NCI-H1417 treated with DMSO at 0.1 percent for 48 hours (cell line): ENCODE measurements around the gene SORCS2.

ENCODE experiments used
- DNase-seq: peaks from one replicate; lab custom pipeline; 2025; lab: John Stamatoyannopoulos, UW

The SORCS2 gene

DNA sequence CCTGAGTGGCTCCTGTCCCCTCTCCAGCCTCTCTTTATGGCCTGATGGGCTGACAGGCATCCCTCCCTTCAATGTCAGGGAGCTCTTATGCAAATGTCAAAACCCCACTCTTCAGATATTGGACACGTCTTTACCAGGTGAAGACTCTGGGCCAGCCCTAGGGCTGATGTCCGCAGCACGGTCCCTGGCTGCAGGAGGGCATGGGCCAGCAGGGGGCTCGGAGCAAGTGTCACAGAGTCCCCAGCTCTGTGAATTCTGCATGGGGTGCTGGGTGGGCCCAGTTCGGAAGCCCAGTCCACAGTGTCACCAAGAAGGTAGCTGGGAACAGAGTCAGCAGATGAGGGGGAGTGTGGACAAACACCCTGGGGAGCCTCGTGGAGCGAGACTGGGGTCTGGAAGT is 282.0 kb downstream of the SORCS2 start:
- no peak for DNase-seq

GRCh38 chr4:7475207-7475606 is 282.9 kb downstream of the SORCS2 start:
- DNase-seq: no peak

DNA sequence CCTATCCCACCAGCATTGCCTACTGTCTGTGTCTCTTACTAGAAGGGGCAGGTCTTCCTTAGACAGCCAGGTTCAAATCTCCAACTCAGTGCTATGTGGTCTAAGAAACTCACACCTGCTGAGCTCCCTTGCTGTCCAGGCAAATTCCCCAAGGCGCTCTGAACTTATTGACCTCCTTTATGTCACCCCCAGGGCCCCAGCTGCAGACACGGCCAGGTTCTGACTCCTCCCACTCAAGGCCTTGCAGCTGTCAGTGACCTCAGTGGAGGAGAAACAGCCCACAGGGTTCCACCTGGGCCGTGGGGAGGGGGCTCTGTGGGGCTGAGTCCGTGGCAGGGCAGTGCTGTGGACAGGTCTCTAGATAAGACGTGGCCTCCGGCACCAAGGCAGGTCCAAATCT is 284.5 kb downstream of the SORCS2 start:
- no peak for DNase-seq

- no peak for DNase-seq
These were observed 285.4 kb downstream of the SORCS2 start for GRCh38 chr4:7477695-7478094.

GRCh38 chr4:7478665-7479064 is 286.3 kb downstream of the SORCS2 start:
- DNase-seq: no peak

DNA sequence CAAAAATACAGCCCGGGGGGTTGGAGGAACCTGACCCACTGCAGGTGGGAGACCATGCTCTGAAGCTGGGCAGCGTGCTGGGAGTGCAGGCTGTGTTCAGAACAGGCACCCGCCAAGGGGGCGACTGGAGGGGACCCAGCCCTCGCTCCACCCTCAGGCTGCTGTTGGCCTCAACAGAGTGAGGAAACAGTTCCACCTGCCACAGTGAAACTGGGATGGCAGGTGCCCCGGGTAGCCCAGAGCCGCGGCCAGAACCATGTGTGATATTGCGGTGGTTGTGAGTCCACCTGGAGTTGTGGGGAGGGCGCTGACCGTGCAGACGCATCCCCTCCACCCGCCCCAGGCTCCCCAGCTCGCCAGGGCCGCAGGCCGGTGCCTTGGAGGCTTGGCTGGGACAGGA is 288.1 kb downstream of the SORCS2 start:
- no peak for DNase-seq

DNA sequence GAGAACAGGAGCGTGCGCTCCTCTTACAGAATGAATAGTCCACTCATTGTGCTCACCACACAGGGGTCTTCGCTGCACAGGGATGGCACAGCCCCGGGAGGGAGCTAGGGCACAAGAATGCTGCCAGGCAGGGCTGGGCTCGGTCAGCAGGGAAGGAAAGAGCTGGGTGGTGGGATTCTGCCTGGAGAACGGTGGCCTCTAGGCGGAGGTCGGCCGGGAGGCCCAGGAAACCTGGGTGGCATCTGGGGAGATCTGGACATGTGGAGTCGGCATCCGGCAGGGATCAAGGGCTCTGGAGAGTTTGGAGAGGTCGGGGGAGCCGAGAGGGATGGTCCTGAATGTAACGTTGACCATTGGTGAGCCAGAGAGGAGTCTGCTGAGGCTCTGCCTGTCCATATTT is 288.9 kb downstream of the SORCS2 start:
- DNase-seq: no peak

DNA sequence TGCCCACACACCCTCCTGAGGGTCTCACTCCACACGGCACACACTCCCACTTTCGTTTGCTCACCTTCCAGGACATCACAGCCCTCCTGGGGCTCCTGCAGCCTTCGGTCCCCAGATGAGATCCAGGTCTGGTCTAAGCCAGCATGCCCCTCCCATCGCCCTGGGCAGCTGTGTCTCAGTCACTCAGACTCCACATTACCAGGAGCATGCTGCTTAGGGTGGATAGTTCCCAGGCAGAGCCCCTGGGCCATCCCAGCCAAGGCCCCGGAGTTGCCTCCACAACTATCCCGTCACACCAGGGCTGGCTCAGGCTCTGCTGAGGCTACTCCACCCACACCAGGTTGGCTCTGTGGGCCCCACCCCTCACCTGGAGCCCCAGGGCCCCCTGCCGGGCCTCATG is 292.8 kb downstream of the SORCS2 start:
- no peak for DNase-seq

- DNase-seq: no peak
These were observed 293.8 kb downstream of the SORCS2 start for GRCh38 chr4:7486101-7486500.

GRCh38 chr4:7487502-7487901 is 295.2 kb downstream of the SORCS2 start:
- DNase-seq: peak; percentile 9

DNA sequence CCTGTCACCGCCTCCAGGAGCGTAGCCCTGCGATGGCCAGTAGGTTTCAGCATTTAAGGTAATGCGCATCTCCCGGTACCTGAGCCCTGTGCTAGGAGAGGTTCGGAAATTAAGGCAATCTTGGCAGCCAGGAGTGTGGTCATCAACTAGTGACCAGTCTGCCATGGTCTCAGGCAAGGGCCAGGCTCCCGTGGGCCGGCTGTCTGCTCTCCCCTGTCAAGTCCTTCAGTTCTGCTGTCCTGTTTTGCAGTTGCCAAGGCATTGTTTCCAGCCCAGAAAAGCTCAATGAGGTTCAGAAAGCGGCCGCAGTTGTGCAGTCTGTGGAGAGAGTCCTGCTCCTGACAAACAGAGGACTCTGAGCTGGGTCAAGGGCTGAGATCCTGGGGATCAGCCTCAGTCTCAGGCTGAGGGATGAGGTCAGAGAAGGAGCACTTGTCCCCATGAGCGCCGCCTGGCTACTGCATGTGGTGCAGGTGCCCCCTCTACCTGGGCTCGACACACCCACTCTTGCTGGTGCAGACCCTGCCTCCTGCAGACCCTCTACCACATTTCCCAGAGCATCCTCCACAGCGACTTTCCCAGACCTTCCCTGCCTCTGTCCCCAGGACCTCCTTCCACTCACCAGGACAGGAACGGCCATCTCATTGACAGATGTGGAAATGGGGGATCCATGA is 295.8 kb downstream of the SORCS2 start:
- no peak for DNase-seq

- DNase-seq: no peak
These were observed 299.6 kb downstream of the SORCS2 start for GRCh38 chr4:7491915-7492314.

DNA sequence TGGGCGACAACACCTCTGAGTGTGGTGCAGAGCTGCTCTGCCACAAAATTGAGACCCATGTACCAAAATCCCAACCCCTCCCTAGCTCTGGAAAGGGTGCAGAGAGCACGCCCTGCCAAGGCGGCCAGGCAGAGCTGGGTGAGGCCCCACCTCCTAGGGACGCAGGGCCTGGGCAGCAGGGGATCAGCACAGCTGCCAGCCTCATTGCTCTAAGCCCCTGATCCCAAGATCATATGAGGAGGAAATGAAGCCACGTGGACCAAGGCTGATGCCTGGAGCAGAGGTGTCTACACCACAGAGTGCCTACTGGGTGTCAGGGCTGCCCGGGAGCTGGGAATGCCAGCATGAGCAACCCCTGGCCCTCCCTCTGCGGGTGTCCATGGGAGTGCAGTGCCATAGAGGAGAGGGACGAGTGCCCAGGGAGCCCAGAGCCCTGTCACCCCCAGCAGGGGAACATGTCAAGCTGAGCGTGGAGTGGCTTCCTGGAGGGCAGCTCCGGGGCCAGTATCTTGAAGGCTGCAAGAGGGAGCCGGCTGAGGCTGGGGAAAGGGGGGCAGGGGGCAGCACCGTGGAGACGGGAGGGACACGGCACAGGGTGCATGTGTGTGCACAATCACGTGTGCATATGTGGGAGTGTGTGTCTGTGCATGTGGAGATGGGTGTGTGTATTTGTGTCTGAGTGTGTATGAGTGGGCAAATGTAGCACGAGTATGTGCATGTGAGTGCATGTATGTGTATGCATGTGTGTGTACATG is 306.3 kb downstream of the SORCS2 start:
- DNase-seq: no peak

DNA sequence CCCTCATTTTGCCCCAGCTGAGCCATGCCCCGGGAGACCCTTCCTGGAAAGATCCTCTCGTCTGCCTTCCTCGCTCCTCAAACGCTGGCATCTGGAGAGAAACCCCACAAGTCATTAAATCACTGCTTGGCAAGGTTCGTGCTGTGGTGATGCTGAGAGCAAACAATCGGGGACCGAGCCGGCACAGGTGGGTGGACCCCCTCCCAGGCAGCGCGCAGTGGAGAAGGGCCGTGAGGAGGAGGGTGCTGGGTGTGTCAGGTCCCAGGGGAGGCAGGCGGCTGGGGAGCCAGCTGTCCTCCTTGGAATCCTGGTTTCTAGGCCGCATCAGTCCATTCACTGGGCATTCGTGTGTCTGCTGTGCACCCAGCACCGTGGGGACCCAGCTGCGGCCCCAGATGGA is 307.3 kb downstream of the SORCS2 start:
- peak; percentile 34 for DNase-seq

- DNase-seq: no peak
These were observed 308.1 kb downstream of the SORCS2 start for GRCh38 chr4:7500404-7500803.

DNA sequence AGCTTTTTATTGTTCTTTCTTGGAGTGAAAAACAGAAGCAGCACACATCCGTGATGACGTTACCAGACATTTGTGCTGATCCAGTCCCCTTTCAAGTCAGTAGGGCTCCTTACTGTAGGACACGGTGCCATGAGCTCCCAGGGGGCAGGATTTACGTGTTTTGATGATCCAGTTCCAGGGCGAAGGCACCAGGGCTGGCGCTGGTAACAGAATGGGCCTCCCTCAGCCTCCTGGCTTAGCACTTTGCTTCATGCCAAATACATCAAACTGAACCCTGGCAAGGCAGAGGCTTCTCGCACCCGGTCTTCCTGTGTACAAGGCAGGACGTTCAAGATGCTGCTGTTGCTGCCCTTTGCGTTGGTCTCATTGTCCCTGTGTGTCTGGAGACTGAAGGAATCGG is 309.0 kb downstream of the SORCS2 start:
- no peak for DNase-seq

DNA sequence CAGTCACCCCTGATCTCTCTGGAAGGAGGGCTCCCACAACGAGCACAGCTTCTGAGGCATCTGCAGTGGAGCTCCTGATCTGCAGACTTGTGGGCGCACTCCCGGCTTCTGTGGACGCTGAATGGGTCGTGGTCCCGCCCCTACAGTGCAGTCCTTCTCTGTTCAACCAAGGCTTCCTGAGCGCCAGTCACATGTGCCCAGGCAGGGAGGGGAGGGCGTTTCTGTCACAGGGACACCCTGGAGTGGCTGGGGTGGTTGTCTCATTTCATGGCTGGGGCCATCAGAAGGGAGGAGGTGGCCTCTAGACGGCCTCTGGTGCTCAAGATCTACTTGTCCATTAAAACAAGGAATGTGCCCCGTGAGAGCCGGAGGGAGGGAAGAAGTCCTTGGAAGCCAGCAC is 309.5 kb downstream of the SORCS2 start:
- no peak for DNase-seq

DNA sequence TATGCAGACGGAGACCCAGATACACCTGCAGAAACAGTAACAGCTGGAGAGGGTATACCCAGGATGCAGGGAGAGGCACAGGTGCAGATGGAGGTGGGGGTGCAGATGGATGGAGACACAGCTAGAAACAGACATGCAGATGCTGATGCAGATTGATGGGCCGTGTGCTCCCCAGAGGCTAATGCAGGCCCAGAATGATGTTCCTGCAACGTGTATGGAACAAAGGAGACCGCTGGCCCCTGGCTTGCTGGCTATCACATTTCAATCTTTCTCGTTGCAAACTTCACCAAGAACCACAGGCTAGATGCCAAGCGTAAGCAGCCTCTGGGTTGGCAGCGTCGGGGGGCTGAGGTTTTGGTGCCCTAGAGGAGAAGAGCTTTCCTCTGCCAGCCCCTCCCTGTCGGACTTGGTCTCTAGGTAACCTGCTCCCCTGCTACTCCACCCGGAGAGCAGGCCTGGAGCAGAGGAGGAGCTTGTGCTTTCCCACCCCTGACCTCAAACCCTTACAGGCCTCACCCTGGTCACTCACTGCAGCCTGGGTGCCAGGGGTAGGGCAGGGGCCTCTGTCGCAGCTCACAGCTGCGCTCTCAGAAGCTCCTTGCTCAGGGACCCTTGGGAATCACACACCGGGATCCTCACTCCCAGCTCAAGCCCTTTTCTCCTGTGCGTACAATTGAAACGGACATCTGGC is 311.4 kb downstream of the SORCS2 start:
- DNase-seq: no peak

GRCh38 chr4:7505116-7505900 is 313.0 kb downstream of the SORCS2 start:
- no peak for DNase-seq

- DNase-seq: no peak
These were observed 313.8 kb downstream of the SORCS2 start for GRCh38 chr4:7506119-7506518.

DNA sequence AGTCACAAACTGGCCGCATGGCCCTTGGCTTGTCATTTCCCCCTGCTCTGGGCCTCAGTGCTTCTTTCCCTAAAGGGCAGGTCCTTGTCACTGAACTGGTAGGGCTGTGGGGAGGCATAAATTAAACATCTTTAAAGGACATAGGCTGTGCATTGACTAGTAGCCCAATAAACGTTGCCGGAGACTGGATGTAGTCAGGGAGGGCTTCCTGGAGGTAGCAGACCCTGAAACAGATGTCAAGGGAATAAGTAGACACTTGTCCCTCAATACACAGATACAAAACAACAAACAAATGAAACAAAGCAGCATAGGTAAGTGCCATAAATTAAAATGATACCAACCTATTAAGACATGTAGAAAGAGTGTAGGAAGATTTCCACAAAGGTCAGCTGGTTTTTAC is 314.2 kb downstream of the SORCS2 start:
- DNase-seq: no peak

DNA sequence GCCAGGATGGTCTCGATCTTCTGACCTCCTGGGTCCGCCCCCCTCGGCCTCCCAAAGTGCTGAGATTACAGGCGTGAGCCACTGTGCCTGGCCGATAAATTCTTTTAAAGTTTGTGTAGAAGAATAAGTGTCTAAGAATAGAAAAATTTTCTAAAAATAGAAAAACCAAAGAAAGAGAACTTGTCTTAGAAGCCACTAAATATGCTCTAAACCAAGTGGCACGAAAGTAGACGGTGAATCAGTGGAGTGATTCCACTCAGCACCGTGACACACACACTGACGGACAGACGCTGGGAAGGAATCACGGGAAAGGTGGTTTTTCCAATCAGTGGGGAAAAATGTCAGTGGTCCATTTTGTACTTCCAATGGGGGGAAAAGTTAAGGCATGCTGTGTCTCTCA is 315.0 kb downstream of the SORCS2 start:
- DNase-seq: no peak
